ENCODE results near the gene SLC39A3.

Gene SLC39A3

GRCh38 chr19:2744113-2744512 lies 4.3 kb upstream of the SLC39A3 start:
- Mint-ChIP-seq H3K36me3 (ENCODE audit: low read depth) (no peaks in the 10 kb centered on the region), H3K4me3 (no peak overlapping the region), H3K27ac (no peak overlapping the region), H3K9me3 (no peaks in the 10 kb centered on the region), H3K4me1 (ENCODE audit: low read depth) (peaks cover 9% of the 10 kb centered on the region), H3K27me3 (peaks cover 41% of the 10 kb centered on the region)
- intact Hi-C loops (cut with micrococcal nuclease): no loop called here

- H3K36me3 Mint-ChIP-seq (ENCODE audit: low read depth): no peaks in the 10 kb centered on the region
- H3K27ac Mint-ChIP-seq: no peak overlapping the region
- H3K4me3 Mint-ChIP-seq: no peak overlapping the region
- H3K4me1 Mint-ChIP-seq (ENCODE audit: low read depth): peaks cover 16% of the 10 kb centered on the region
- peaks cover 38% of the 10 kb centered on the region for H3K27me3 Mint-ChIP-seq
- intact Hi-C loops (cut with micrococcal nuclease): no loop called here
- H3K9me3 Mint-ChIP-seq: no peaks in the 10 kb centered on the region
Observed at GRCh38 chr19:2743099-2743498, 3.3 kb upstream of the SLC39A3 start.

GRCh38 chr19:2740314-2740656 lies 468 bp upstream of the SLC39A3 start:
- peaks cover 28% of the 10 kb centered on the region for H3K27me3 Mint-ChIP-seq
- H3K27ac Mint-ChIP-seq: no peak overlapping the region
- H3K4me1 Mint-ChIP-seq (ENCODE audit: low read depth): peaks cover 29% of the 10 kb centered on the region
- intact Hi-C loops (cut with micrococcal nuclease): loop anchor here (1.0 kb wide), 2 partner anchors 9 to 45 kb away; partner anchors contain the start of gene THOP1
- H3K9me3 Mint-ChIP-seq: no peaks in the 10 kb centered on the region
- peaks cover 22% of the 10 kb centered on the region for H3K36me3 Mint-ChIP-seq (ENCODE audit: low read depth)
- H3K4me3 Mint-ChIP-seq: peak overlapping the region; percentile 80

- Mint-ChIP-seq H3K4me1 (ENCODE audit: low read depth) (peaks cover 29% of the 10 kb centered on the region), H3K9me3 (no peaks in the 10 kb centered on the region), H3K27ac (no peak overlapping the region), H3K4me3 (no peak overlapping the region), H3K27me3 (peaks cover 8% of the 10 kb centered on the region), H3K36me3 (ENCODE audit: low read depth) (peaks cover 58% of the 10 kb centered on the region)
- intact Hi-C loops (cut with micrococcal nuclease): no loop called here
Observed at GRCh38 chr19:2736550-2737190, 3.1 kb downstream of the SLC39A3 start.

GRCh38 chr19:2735374-2735773 lies 4.4 kb downstream of the SLC39A3 start:
- H3K36me3 Mint-ChIP-seq (ENCODE audit: low read depth): peaks cover 67% of the 10 kb centered on the region
- intact Hi-C loops (cut with micrococcal nuclease): no loop called here
- H3K27me3 Mint-ChIP-seq: no peaks in the 10 kb centered on the region

GRCh38 chr19:2734589-2735288 lies 5.1 kb downstream of the SLC39A3 start:
- Mint-ChIP-seq H3K36me3 (ENCODE audit: low read depth) (peaks cover 67% of the 10 kb centered on the region), H3K27ac (no peak overlapping the region), H3K4me3 (no peak overlapping the region), H3K9me3 (no peaks in the 10 kb centered on the region), H3K27me3 (no peaks in the 10 kb centered on the region), H3K4me1 (ENCODE audit: low read depth) (peaks cover 24% of the 10 kb centered on the region)
- intact Hi-C loops (cut with micrococcal nuclease): no loop called here

More at GRCh38 chr19:2735374-2735773, 4.4 kb downstream of the SLC39A3 start:
- Mint-ChIP-seq H3K9me3 (no peaks in the 10 kb centered on the region), H3K4me3 (no peak overlapping the region), H3K27ac (no peak overlapping the region), H3K4me1 (ENCODE audit: low read depth) (peaks cover 29% of the 10 kb centered on the region)

GRCh38 chr19:2733930-2734588 lies 5.8 kb downstream of the SLC39A3 start:
- Mint-ChIP-seq H3K27ac (no peak overlapping the region), H3K4me3 (no peak overlapping the region), H3K27me3 (no peaks in the 10 kb centered on the region), H3K36me3 (ENCODE audit: low read depth) (peaks cover 67% of the 10 kb centered on the region), H3K4me1 (ENCODE audit: low read depth) (peaks cover 20% of the 10 kb centered on the region), H3K9me3 (no peaks in the 10 kb centered on the region)
- intact Hi-C loops (cut with micrococcal nuclease): no loop called here

GRCh38 chr19:2732883-2733282 lies 6.9 kb downstream of the SLC39A3 start:
- Mint-ChIP-seq H3K9me3 (no peaks in the 10 kb centered on the region), H3K36me3 (ENCODE audit: low read depth) (peaks cover 67% of the 10 kb centered on the region), H3K27me3 (peaks cover 7% of the 10 kb centered on the region), H3K4me1 (ENCODE audit: low read depth) (peaks cover 12% of the 10 kb centered on the region), H3K27ac (no peak overlapping the region), H3K4me3 (no peak overlapping the region)
- intact Hi-C loops (cut with micrococcal nuclease): no loop called here

- Mint-ChIP-seq H3K4me3 (no peak overlapping the region), H3K27me3 (peaks cover 14% of the 10 kb centered on the region), H3K4me1 (ENCODE audit: low read depth) (peaks cover 9% of the 10 kb centered on the region), H3K36me3 (ENCODE audit: low read depth) (peaks cover 64% of the 10 kb centered on the region), H3K27ac (no peak overlapping the region), H3K9me3 (no peaks in the 10 kb centered on the region)
- intact Hi-C loops (cut with micrococcal nuclease): no loop called here
Observed at GRCh38 chr19:2732157-2732725, 7.6 kb downstream of the SLC39A3 start.

GRCh38 chr19:2731181-2731995 lies 8.4 kb downstream of the SLC39A3 start:
- H3K4me3 Mint-ChIP-seq: no peak overlapping the region
- H3K9me3 Mint-ChIP-seq: no peaks in the 10 kb centered on the region
- H3K27ac Mint-ChIP-seq: no peak overlapping the region
- peaks cover under 1% of the 10 kb centered on the region for H3K4me1 Mint-ChIP-seq (ENCODE audit: low read depth)
- peaks cover 56% of the 10 kb centered on the region for H3K36me3 Mint-ChIP-seq (ENCODE audit: low read depth)
- peaks cover 22% of the 10 kb centered on the region for H3K27me3 Mint-ChIP-seq
- intact Hi-C loops (cut with micrococcal nuclease): no loop called here

- Mint-ChIP-seq H3K27me3 (peaks cover 31% of the 10 kb centered on the region), H3K4me3 (no peak overlapping the region), H3K27ac (no peak overlapping the region), H3K9me3 (no peaks in the 10 kb centered on the region), H3K36me3 (ENCODE audit: low read depth) (peaks cover 44% of the 10 kb centered on the region), H3K4me1 (ENCODE audit: low read depth) (no peaks in the 10 kb centered on the region)
- intact Hi-C loops (cut with micrococcal nuclease): no loop called here
Observed at GRCh38 chr19:2729943-2730818, 9.6 kb downstream of the SLC39A3 start.

GRCh38 chr19:2728783-2729387 lies 10.9 kb downstream of the SLC39A3 start:
- peaks cover 38% of the 10 kb centered on the region for H3K27me3 Mint-ChIP-seq

GRCh38 chr19:2727640-2727944 lies 12.2 kb downstream of the SLC39A3 start:
- Mint-ChIP-seq H3K9me3 (no peaks in the 10 kb centered on the region), H3K27ac (no peak overlapping the region), H3K4me1 (ENCODE audit: low read depth) (peaks cover 5% of the 10 kb centered on the region), H3K36me3 (ENCODE audit: low read depth) (peaks cover 18% of the 10 kb centered on the region), H3K27me3 (peaks cover 45% of the 10 kb centered on the region), H3K4me3 (no peak overlapping the region)
- intact Hi-C loops (cut with micrococcal nuclease): no loop called here

More at GRCh38 chr19:2728783-2729387, 10.9 kb downstream of the SLC39A3 start:
- Mint-ChIP-seq H3K4me1 (ENCODE audit: low read depth) (no peaks in the 10 kb centered on the region), H3K9me3 (no peaks in the 10 kb centered on the region), H3K36me3 (ENCODE audit: low read depth) (peaks cover 31% of the 10 kb centered on the region), H3K27ac (no peak overlapping the region), H3K4me3 (no peak overlapping the region)
- intact Hi-C loops (cut with micrococcal nuclease): no loop called here
